HepG2 (cell line): Measurements from ENCODE around the gene MEF2A. TPM values are rescaled to one million over a fixed set of nuclear protein-coding genes. Genes with fewer than 3 reads are reported as not detected.

Experiments used
- CEBPG ChIP-seq: IDR thresholded peaks from 2 replicates; pipeline ENCODE4 v1.6.1; 2016
- CHCHD3 ChIP-seq: sonication (generic); formaldehyde crosslinking; IDR thresholded peaks from 2 replicates; pipeline ENCODE4 v1.8.0; 2022; ENCODE audit warnings: mild to moderate bottlenecking, missing genetic modification reagents, moderate library complexity
- MEIS1 ChIP-seq: sonication (generic); formaldehyde crosslinking; IDR thresholded peaks from 2 replicates; pipeline ENCODE4 v1.9.0; 2021; ENCODE audit warnings: mild to moderate bottlenecking, missing genetic modification reagents, moderate library complexity, borderline replicate concordance
- NCOR1 ChIP-seq: fragments of 200-600 bp; sonication (generic); IDR thresholded peaks from 2 replicates; pipeline ENCODE4 v1.7.0; 2017; ENCODE audit warnings: antibody characterized with exemption, low read length, borderline replicate concordance
- NRL ChIP-seq: sonication (generic); formaldehyde crosslinking; IDR thresholded peaks from 2 replicates; pipeline ENCODE4 v1.5.0; 2020; ENCODE audit warnings: missing genetic modification reagents, mild to moderate bottlenecking, moderate library complexity, borderline replicate concordance
- RBFOX2 ChIP-seq: fragments of 200-400 bp; formaldehyde crosslinking; IDR thresholded peaks from 2 replicates; pipeline ENCODE4 v1.6.1; 2017; ENCODE audit warnings: low read depth, mild to moderate bottlenecking, low read length
- RBM39 ChIP-seq: fragments of 200-400 bp; formaldehyde crosslinking; IDR thresholded peaks from one replicate; pipeline ENCODE4 v1.6.1; 2018; ENCODE audit warnings: antibody characterized with exemption, mild to moderate bottlenecking, low read depth, low read length; ENCODE audit not compliant: poor library complexity, severe bottlenecking
- ZNF17 ChIP-seq: sonication (generic); formaldehyde crosslinking; IDR thresholded peaks from 2 replicates; pipeline ENCODE4 v1.5.0; 2020; ENCODE audit warnings: mild to moderate bottlenecking, missing genetic modification reagents
- ZNF282 ChIP-seq: fragments of 450-650 bp; IDR thresholded peaks from 2 replicates; pipeline ENCODE4 v1.6.1; 2018; ENCODE audit not compliant: partially characterized antibody
- ZNF512B ChIP-seq: sonication (generic); formaldehyde crosslinking; IDR thresholded peaks from 2 replicates; pipeline ENCODE4 v1.5.1; 2020; ENCODE audit warnings: missing genetic modification reagents, mild to moderate bottlenecking, borderline replicate concordance
- ZNF567 ChIP-seq: sonication (generic); formaldehyde crosslinking; IDR thresholded peaks from 2 replicates; pipeline ENCODE4 v1.8.1; 2023; ENCODE audit warnings: mild to moderate bottlenecking, missing genetic modification reagents, borderline replicate concordance
- ZNF747 ChIP-seq: sonication (generic); formaldehyde crosslinking; IDR thresholded peaks from 2 replicates; pipeline ENCODE4 v1.8.1; 2023; ENCODE audit warnings: missing genetic modification reagents, mild to moderate bottlenecking, borderline replicate concordance
- polyA plus RNA-seq, 8 experiments: library from polyadenylated mRNA; depleted of rRNA in 3 of 8; stranded (reverse) in 7 of 8; unstranded in 1 of 8; fragments of >200 nt; fragmentation: Illumina TruSeq in 4 of 8; extraction: Trizol in 4 of 8; gene quantifications; 2 replicates each; pipeline versions ENCODE4 v1.2.1 to v1.2.3, GENCODE V29; 2011 to 2016; ENCODE audit warnings: low read depth in 4 of 8, missing spikeins in 1 of 8, mixed read lengths in 1 of 8; ENCODE audit not compliant: insufficient read depth in 1 of 8
- total RNA-seq, 5 experiments: library from RNA; depleted of rRNA; stranded (reverse); fragments of >200 nt; fragmentation: Illumina TruSeq; extraction: Trizol; gene quantifications; 2 replicates each; pipeline ENCODE4 v1.2.3, GENCODE V29; 2016; ENCODE audit warnings: low read depth in 1 of 5
- TF ChIP-seq, protein P1 (sequence below), 2 experiments: fragments of 450-650 bp in 1 of 2; sonication (generic) in 1 of 2; formaldehyde crosslinking in 1 of 2; IDR thresholded peaks; 2 replicates each; pipeline versions ENCODE4 v1.6.1 to v1.8.0; 2016 to 2022; ENCODE audit warnings: antibody characterized with exemption in 1 of 2, mild to moderate bottlenecking in 1 of 2, missing genetic modification reagents in 1 of 2
- TF ChIP-seq, protein P2 (sequence below): sonication (generic); IDR thresholded peaks from 2 replicates; pipeline ENCODE4 v1.6.1; 2016; ENCODE audit warnings: low read depth, borderline replicate concordance

MEF2A gene
- total and polyA plus RNA-seq, 2 of the 13 experiments (the other 11 are each of a cell fraction or from before 2014, with no cell fraction given), result 15.2 to 24.4 TPM

DNA sequence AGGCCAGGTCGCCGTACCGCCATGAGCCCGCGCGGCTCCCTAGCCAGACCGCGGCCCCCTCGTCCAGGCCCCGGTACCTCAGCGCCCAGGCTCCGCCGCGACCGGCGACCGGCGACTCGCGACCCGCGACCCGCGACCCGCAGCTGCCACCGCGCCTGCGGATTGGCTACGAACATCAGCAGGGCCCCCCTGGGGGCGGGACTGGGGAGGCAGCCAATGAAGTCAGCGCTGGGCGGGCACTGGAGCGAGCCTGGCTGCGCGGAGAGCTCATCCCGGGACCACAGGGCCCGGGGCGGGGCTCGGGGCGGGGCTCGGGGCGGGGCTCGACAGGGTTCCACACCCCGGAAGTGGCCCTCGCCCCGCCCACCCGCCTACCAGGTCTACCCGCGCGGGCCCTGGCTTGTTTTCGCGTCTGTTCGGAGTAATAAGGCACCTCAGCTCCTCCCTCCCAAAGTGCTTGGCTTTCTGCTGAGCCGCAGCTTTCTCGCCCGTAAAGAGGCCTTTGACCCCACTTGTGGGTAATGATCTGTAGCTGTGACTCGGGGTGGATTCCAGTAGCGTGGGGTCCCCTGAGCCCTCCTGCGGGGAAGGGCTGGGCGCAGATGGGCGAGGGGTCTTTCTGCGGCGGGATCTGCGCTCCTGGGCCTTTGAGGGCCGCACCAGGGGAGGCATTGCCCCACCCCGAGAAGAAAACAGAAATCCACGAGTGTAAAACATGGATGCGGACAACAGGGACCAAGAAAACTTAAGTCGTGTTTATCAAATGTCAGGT, 167.7 kb downstream of the MEF2A start, which contains the start of gene LYSMD4 (continued):
- TF ChIP-seq ZNF512B (CRISPR knock-in tag), result no peak
- no peak for TF ChIP-seq ZNF17
- no peak for TF ChIP-seq ZNF282
- no peak for TF ChIP-seq NCOR1
- 0 out of 2 replicates have a peak, but pooled peaks have one; percentile 15 for TF ChIP-seq NRL (CRISPR knock-in tag)
- TF ChIP-seq, protein P1, sequence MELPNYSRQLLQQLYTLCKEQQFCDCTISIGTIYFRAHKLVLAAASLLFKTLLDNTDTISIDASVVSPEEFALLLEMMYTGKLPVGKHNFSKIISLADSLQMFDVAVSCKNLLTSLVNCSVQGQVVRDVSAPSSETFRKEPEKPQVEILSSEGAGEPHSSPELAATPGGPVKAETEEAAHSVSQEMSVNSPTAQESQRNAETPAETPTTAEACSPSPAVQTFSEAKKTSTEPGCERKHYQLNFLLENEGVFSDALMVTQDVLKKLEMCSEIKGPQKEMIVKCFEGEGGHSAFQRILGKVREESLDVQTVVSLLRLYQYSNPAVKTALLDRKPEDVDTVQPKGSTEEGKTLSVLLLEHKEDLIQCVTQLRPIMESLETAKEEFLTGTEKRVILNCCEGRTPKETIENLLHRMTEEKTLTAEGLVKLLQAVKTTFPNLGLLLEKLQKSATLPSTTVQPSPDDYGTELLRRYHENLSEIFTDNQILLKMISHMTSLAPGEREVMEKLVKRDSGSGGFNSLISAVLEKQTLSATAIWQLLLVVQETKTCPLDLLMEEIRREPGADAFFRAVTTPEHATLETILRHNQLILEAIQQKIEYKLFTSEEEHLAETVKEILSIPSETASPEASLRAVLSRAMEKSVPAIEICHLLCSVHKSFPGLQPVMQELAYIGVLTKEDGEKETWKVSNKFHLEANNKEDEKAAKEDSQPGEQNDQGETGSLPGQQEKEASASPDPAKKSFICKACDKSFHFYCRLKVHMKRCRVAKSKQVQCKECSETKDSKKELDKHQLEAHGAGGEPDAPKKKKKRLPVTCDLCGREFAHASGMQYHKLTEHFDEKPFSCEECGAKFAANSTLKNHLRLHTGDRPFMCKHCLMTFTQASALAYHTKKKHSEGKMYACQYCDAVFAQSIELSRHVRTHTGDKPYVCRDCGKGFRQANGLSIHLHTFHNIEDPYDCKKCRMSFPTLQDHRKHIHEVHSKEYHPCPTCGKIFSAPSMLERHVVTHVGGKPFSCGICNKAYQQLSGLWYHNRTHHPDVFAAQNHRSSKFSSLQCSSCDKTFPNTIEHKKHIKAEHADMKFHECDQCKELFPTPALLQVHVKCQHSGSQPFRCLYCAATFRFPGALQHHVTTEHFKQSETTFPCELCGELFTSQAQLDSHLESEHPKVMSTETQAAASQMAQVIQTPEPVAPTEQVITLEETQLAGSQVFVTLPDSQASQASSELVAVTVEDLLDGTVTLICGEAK (IDR thresholded peaks at IDR 0.05), result no peak
- TF ChIP-seq, protein P1 (CRISPR knock-in tag; IDR thresholded peaks at IDR 0.05), result 0 out of 2 replicates have a peak, but pooled peaks have one; percentile 43
- TF ChIP-seq, protein P2, sequence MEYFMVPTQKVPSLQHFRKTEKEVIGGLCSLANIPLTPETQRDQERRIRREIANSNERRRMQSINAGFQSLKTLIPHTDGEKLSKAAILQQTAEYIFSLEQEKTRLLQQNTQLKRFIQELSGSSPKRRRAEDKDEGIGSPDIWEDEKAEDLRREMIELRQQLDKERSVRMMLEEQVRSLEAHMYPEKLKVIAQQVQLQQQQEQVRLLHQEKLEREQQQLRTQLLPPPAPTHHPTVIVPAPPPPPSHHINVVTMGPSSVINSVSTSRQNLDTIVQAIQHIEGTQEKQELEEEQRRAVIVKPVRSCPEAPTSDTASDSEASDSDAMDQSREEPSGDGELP, result no peak
- TF ChIP-seq CEBPG (CRISPR knock-in tag), result no peak; the same call in 1 of the 2 replicates
- peak; percentile 75 for TF ChIP-seq RBFOX2
- TF ChIP-seq ZNF567 (CRISPR knock-in tag), result no peak; the same call in 1 of the 2 replicates
- no peak for TF ChIP-seq RBM39
- no peak for TF ChIP-seq ZNF747 (CRISPR knock-in tag)
- TF ChIP-seq MEIS1 (CRISPR knock-in tag), result no peak
- no peak for TF ChIP-seq CHCHD3 (CRISPR knock-in tag)
